CD4-positive, alpha-beta T cell treated with Interleukin-10 for 1 hour (primary cell): ENCODE measurements around the gene NOD2.

Experiments used
- DNase-seq: peaks from one replicate; pipeline ENCODE4 v3.0.0-alpha.2; 2020

Gene NOD2

GRCh38 chr16:50692999-50693781, at the start of gene NOD2:
NOD2 (plus strand) TSS chr16:50693606; CDS start chr16:50699496, 5,890 bp downstream.
- DNase-seq, result peak; percentile 41

GRCh38 chr16:50644245-50644644, 49.2 kb upstream of the NOD2 start:
- DNase-seq, result no peak

GRCh38 chr16:50644729-50645128, 48.7 kb upstream of the NOD2 start:
- peak; percentile 51 for DNase-seq

- no peak for DNase-seq
These were observed 47.7 kb upstream of the NOD2 start for GRCh38 chr16:50645563-50646220.

- no peak for DNase-seq
These were observed 47.1 kb upstream of the NOD2 start for GRCh38 chr16:50646345-50646744.

- no peak for DNase-seq
These were observed 41.5 kb upstream of the NOD2 start for GRCh38 chr16:50651835-50652438.

GRCh38 chr16:50652836-50653425, 40.5 kb upstream of the NOD2 start:
- no peak for DNase-seq

GRCh38 chr16:50653633-50654519, 39.5 kb upstream of the NOD2 start:
- no peak for DNase-seq

GRCh38 chr16:50655558-50656055, 37.8 kb upstream of the NOD2 start:
- no peak for DNase-seq

GRCh38 chr16:50657241-50657640, 36.2 kb upstream of the NOD2 start:
- no peak for DNase-seq

- no peak for DNase-seq
These were observed 33.6 kb upstream of the NOD2 start for GRCh38 chr16:50659806-50660205.

GRCh38 chr16:50662306-50662940, 31.0 kb upstream of the NOD2 start:
- DNase-seq, result no peak

GRCh38 chr16:50664270-50664669, 29.1 kb upstream of the NOD2 start:
- no peak for DNase-seq

- peak; percentile 86 for DNase-seq
These were observed 28.1 kb upstream of the NOD2 start for GRCh38 chr16:50665128-50665878.

GRCh38 chr16:50666658-50667496, 26.5 kb upstream of the NOD2 start:
- peak; percentile 55 for DNase-seq

GRCh38 chr16:50667497-50668367, 25.7 kb upstream of the NOD2 start:
- peak; percentile 29 for DNase-seq

GRCh38 chr16:50668368-50669008, 24.9 kb upstream of the NOD2 start:
- DNase-seq, result no peak

GRCh38 chr16:50669741-50670140, 23.7 kb upstream of the NOD2 start:
- DNase-seq, result no peak

GRCh38 chr16:50670476-50670875, 22.9 kb upstream of the NOD2 start:
- no peak for DNase-seq
